Liver (tissue), 9 donors: ENCODE data around the gene RET. TPM values are rescaled to one million over a fixed set of nuclear protein-coding genes. Genes with fewer than 3 reads are reported as not detected.

ENCODE experiments used
- DNase-seq: peaks from one replicate; pipeline ENCODE4 v3.0.0-alpha.2; 2017; ENCODE audit warnings: low spot score
- H3K27ac ChIP-seq, 2 donors: one replicate each; pipeline ENCODE4 v1.7.0; 2013; ENCODE audit warnings: inconsistent platforms in 2 of 2, low read length in 2 of 2, control low read depth in 1 of 2, low read depth in 1 of 2, mild to moderate bottlenecking in 1 of 2
- H3K27me3 ChIP-seq, 4 donors: one replicate each; pipeline versions ENCODE4 v1.6.1 to v1.7.0; 2013; ENCODE audit warnings: low read length in 3 of 4, inconsistent platforms in 1 of 4, mild to moderate bottlenecking in 1 of 4, moderate library complexity in 1 of 4; ENCODE audit not compliant: control insufficient read depth in 4 of 4, insufficient read depth in 4 of 4
- H3K36me3 ChIP-seq, 4 donors: one replicate each; pipeline versions ENCODE4 v1.6.1 to v1.7.0; 2013; ENCODE audit warnings: low read length in 3 of 4, mild to moderate bottlenecking in 3 of 4, low read depth in 1 of 4, moderate library complexity in 1 of 4; ENCODE audit not compliant: control insufficient read depth in 4 of 4, insufficient read depth in 3 of 4
- H3K4me1 ChIP-seq, 4 donors: one replicate each; pipeline versions ENCODE4 v1.6.1 to v1.7.0; 2013; ENCODE audit warnings: low read length in 3 of 4, mild to moderate bottlenecking in 3 of 4, moderate library complexity in 1 of 4; ENCODE audit not compliant: control insufficient read depth in 4 of 4, insufficient read depth in 4 of 4
- H3K4me3 ChIP-seq, 3 donors: one replicate each; pipeline versions ENCODE4 v1.6.1 to v1.7.0; 2013; ENCODE audit warnings: low read length in 3 of 3, control low read depth in 1 of 3, low read depth in 1 of 3, mild to moderate bottlenecking in 1 of 3
- H3K9ac ChIP-seq, 2 donors: one replicate each; pipeline ENCODE4 v1.7.0; 2013; ENCODE audit warnings: low read length in 2 of 2, mild to moderate bottlenecking in 2 of 2, moderate library complexity in 2 of 2, control low read depth in 1 of 2, low read depth in 1 of 2
- H3K9me3 ChIP-seq, 4 donors: one replicate each; pipeline versions ENCODE4 v1.6.1 to v1.7.0; 2013; ENCODE audit warnings: low read length in 3 of 4; ENCODE audit not compliant: control insufficient read depth in 4 of 4
- EGR1 ChIP-seq, 2 donors: IDR thresholded peaks; 2 replicates each; pipeline ENCODE4 v1.6.1; 2016 to 2018; ENCODE audit warnings: antibody characterized with exemption in 2 of 2, low read depth in 2 of 2
- FOXA1 ChIP-seq: IDR thresholded peaks from 2 replicates; pipeline ENCODE4 v1.6.1; 2016; ENCODE audit warnings: antibody characterized with exemption
- FOXA2 ChIP-seq: IDR thresholded peaks from 2 replicates; pipeline ENCODE4 v1.6.1; 2016; ENCODE audit warnings: antibody characterized with exemption
- GABPA ChIP-seq, 2 donors: IDR thresholded peaks in 1 of 2; conservative IDR thresholded peaks in 1 of 2; 2 replicates each; pipeline ENCODE4 v1.6.1; 2016; ENCODE audit warnings: antibody characterized with exemption in 2 of 2, mild to moderate bottlenecking in 1 of 2, moderate library complexity in 1 of 2
- HNF4A ChIP-seq, 2 donors: conservative IDR thresholded peaks; 2 replicates each; pipeline ENCODE4 v1.6.1; 2016; ENCODE audit warnings: antibody characterized with exemption in 2 of 2, mild to moderate bottlenecking in 2 of 2
- HNF4G ChIP-seq: IDR thresholded peaks from 2 replicates; pipeline ENCODE4 v1.6.1; 2016; ENCODE audit warnings: antibody characterized with exemption
- JUND ChIP-seq, 2 donors: IDR thresholded peaks; 2 replicates each; pipeline ENCODE4 v1.6.1; 2016; ENCODE audit warnings: antibody characterized with exemption in 2 of 2
- MAX ChIP-seq: IDR thresholded peaks from 2 replicates; pipeline ENCODE4 v1.6.1; 2016; ENCODE audit warnings: antibody characterized with exemption
- NR2F2 ChIP-seq: IDR thresholded peaks from 2 replicates; pipeline ENCODE4 v1.6.1; 2016; ENCODE audit warnings: antibody characterized with exemption
- RAD21 ChIP-seq, 2 donors: IDR thresholded peaks; 2 replicates each; pipeline ENCODE4 v1.6.1; 2016; ENCODE audit warnings: antibody characterized with exemption in 2 of 2, mild to moderate bottlenecking in 2 of 2
- RXRA ChIP-seq, 2 donors: IDR thresholded peaks; 2 replicates each; pipeline ENCODE4 v1.6.1; 2017 to 2018; ENCODE audit warnings: antibody characterized with exemption in 2 of 2, mild to moderate bottlenecking in 1 of 2
- SP1 ChIP-seq: IDR thresholded peaks from 2 replicates; pipeline ENCODE4 v1.6.1; 2018; ENCODE audit warnings: antibody characterized with exemption, mild to moderate bottlenecking
- TAF1 ChIP-seq: conservative IDR thresholded peaks from 2 replicates; pipeline ENCODE4 v1.6.1; 2016; ENCODE audit warnings: antibody characterized with exemption, mild to moderate bottlenecking
- YY1 ChIP-seq: IDR thresholded peaks from 2 replicates; pipeline ENCODE4 v1.6.1; 2016; ENCODE audit warnings: antibody characterized with exemption, mild to moderate bottlenecking
- WGBS: extraction: QIAGEN DNeasy Blood & Tissue Kit; methylation state at CpG from one replicate; pipeline ENCODE4 v1.1.7; 2013; 5-methylcytosine and 5-hydroxymethylcytosine counted together
- polyA plus RNA-seq, 2 donors: library from polyadenylated mRNA; stranded (reverse) in 1 of 2; unstranded in 1 of 2; fragments of 200-250 nt in 1 of 2; fragments of >200 nt in 1 of 2; fragmentation: Nextera tagmentation in 1 of 2; extraction: Ambion mirVana in 1 of 2; gene quantifications; one replicate each; pipeline versions ENCODE4 v1.2.1 to v1.2.3, GENCODE V29; 2013 to 2015
- total RNA-seq, 2 donors: library from RNA; depleted of rRNA; stranded (reverse); fragments of >200 nt; gene quantifications; one replicate each; pipeline ENCODE4 v1.2.3, GENCODE V29; 2014
- TF ChIP-seq, protein P1 (sequence below): fragments of 150-350 bp; IDR thresholded peaks from 2 replicates; pipeline ENCODE4 v1.5.1; 2017; ENCODE audit warnings: improper control_type of control experiment, low read depth, low read length; ENCODE audit not compliant: missing input control
- TF ChIP-seq, protein P2 (sequence below): IDR thresholded peaks from 2 replicates; pipeline ENCODE4 v1.6.1; 2016; ENCODE audit warnings: antibody characterized with exemption
- TF ChIP-seq, protein P3 (sequence below): IDR thresholded peaks from 2 replicates; pipeline ENCODE4 v1.6.1; 2016; ENCODE audit warnings: antibody characterized with exemption
- TF ChIP-seq, protein P4 (sequence below): IDR thresholded peaks from 2 replicates; pipeline ENCODE4 v1.6.1; 2016; ENCODE audit warnings: antibody characterized with exemption, mild to moderate bottlenecking
- donor health status: healthy.
- donor health status: healthy.
- donor health status: healthy.
- donor health status: healthy.
- donor health status: healthy.

RET gene
- total and polyA plus RNA-seq, 4 donors = 0.09 to 2.5 (median 0.33) TPM; not detected in 1

DNA sequence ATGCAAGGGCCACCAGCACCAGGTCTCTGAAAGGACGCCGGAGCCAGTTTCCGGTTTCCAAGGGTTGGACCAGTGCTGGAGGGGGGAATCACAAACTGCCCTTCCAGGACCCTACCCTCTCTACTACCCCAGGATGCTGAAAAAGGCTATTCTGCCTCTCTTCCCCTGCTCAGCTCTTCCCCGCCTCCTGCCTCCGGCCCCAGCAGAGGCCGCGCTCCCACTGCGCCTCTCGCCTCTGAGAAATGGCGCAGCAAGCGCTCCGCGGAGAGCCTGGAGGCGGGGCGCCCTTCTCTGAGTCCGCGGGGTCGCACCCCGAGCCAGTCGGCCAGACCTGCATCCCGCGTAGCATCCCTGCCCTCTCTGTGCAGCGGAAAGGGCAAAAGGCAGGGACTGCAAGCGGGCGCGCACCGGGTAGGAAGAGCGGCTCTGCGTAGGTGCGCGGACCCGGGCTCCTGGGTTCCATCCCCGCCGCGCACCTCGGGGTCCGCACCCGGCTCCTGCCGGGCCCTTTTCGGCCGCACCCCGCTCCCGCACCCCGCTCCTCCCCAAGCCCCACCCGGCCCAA lies 476 bp upstream of the RET start (continued):
- TF ChIP-seq, protein P1, sequence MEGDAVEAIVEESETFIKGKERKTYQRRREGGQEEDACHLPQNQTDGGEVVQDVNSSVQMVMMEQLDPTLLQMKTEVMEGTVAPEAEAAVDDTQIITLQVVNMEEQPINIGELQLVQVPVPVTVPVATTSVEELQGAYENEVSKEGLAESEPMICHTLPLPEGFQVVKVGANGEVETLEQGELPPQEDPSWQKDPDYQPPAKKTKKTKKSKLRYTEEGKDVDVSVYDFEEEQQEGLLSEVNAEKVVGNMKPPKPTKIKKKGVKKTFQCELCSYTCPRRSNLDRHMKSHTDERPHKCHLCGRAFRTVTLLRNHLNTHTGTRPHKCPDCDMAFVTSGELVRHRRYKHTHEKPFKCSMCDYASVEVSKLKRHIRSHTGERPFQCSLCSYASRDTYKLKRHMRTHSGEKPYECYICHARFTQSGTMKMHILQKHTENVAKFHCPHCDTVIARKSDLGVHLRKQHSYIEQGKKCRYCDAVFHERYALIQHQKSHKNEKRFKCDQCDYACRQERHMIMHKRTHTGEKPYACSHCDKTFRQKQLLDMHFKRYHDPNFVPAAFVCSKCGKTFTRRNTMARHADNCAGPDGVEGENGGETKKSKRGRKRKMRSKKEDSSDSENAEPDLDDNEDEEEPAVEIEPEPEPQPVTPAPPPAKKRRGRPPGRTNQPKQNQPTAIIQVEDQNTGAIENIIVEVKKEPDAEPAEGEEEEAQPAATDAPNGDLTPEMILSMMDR = no peak
- TF ChIP-seq NR2F2 = no peak

GRCh38 chr10:43077421-43078171 lies 727 bp downstream of the RET start:
- Histone ChIP-seq H3K9ac (no peak overlapping the region), H3K4me3 (peak overlapping the region in 2 of 3 donors; percentile 54 to 60), H3K27me3 (peaks cover 0 to 3% (median 0%) of the 10 kb centered on the region in 4 donors), H3K4me1 (peaks cover 0 to 26% (median 12%) of the 10 kb centered on the region in 4 donors), H3K36me3 (no peaks in the 10 kb centered on the region), H3K9me3 (no peaks in the 10 kb centered on the region), H3K27ac (no peak overlapping the region)
- no peak for TF ChIP-seq FOXA1
- no peak for TF ChIP-seq RAD21 (IDR thresholded peaks at IDR 0.05)
- TF ChIP-seq HNF4A (conservative IDR thresholded peaks at IDR 0.05) = no peak
- no peak for TF ChIP-seq RXRA (IDR thresholded peaks at IDR 0.05)
- TF ChIP-seq JUND (IDR thresholded peaks at IDR 0.05) = no peak
- TF ChIP-seq GABPA (IDR thresholded peaks at IDR 0.05 in 1 of 2, conservative IDR thresholded peaks at IDR 0.05 in 1 of 2) = no peak
- TF ChIP-seq YY1 = no peak
- TF ChIP-seq, protein P2, sequence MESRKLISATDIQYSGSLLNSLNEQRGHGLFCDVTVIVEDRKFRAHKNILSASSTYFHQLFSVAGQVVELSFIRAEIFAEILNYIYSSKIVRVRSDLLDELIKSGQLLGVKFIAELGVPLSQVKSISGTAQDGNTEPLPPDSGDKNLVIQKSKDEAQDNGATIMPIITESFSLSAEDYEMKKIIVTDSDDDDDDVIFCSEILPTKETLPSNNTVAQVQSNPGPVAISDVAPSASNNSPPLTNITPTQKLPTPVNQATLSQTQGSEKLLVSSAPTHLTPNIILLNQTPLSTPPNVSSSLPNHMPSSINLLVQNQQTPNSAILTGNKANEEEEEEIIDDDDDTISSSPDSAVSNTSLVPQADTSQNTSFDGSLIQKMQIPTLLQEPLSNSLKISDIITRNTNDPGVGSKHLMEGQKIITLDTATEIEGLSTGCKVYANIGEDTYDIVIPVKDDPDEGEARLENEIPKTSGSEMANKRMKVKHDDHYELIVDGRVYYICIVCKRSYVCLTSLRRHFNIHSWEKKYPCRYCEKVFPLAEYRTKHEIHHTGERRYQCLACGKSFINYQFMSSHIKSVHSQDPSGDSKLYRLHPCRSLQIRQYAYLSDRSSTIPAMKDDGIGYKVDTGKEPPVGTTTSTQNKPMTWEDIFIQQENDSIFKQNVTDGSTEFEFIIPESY = no peak
- TF ChIP-seq NR2F2 = no peak
- TF ChIP-seq FOXA2 = no peak
- TF ChIP-seq, protein P1 = no peak
- no peak for TF ChIP-seq EGR1 (IDR thresholded peaks at IDR 0.05; ENCODE audit: low read depth in 2 of 2)
- TF ChIP-seq, protein P3, sequence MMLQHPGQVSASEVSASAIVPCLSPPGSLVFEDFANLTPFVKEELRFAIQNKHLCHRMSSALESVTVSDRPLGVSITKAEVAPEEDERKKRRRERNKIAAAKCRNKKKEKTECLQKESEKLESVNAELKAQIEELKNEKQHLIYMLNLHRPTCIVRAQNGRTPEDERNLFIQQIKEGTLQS = no peak
- TF ChIP-seq HNF4G = no peak
- TF ChIP-seq TAF1 = no peak
- TF ChIP-seq, protein P4, sequence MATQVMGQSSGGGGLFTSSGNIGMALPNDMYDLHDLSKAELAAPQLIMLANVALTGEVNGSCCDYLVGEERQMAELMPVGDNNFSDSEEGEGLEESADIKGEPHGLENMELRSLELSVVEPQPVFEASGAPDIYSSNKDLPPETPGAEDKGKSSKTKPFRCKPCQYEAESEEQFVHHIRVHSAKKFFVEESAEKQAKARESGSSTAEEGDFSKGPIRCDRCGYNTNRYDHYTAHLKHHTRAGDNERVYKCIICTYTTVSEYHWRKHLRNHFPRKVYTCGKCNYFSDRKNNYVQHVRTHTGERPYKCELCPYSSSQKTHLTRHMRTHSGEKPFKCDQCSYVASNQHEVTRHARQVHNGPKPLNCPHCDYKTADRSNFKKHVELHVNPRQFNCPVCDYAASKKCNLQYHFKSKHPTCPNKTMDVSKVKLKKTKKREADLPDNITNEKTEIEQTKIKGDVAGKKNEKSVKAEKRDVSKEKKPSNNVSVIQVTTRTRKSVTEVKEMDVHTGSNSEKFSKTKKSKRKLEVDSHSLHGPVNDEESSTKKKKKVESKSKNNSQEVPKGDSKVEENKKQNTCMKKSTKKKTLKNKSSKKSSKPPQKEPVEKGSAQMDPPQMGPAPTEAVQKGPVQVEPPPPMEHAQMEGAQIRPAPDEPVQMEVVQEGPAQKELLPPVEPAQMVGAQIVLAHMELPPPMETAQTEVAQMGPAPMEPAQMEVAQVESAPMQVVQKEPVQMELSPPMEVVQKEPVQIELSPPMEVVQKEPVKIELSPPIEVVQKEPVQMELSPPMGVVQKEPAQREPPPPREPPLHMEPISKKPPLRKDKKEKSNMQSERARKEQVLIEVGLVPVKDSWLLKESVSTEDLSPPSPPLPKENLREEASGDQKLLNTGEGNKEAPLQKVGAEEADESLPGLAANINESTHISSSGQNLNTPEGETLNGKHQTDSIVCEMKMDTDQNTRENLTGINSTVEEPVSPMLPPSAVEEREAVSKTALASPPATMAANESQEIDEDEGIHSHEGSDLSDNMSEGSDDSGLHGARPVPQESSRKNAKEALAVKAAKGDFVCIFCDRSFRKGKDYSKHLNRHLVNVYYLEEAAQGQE = no peak
- no peak for TF ChIP-seq MAX
- TF ChIP-seq SP1 = no peak
- no peak for DNase-seq
- 5% methylated on average over 72 of the region's 72 CpGs for WGBS
